Activated naive CD4-positive, alpha-beta T cell treated with Interleukin-2 at 50 U/mL for 16 hours (primary cell): ENCODE data around the gene KRT31.
"Not testable (repeated sequence)": the region's sequence is repeated elsewhere in the genome, so short reads cannot be mapped to it uniquely, and the experiment has no call there.

Source experiments
- DNase-seq: peaks from one replicate; pipeline ENCODE4 v3.0.0-alpha.2; 2020

Gene KRT31

GRCh38 chr17:41417127-41417526 is 19.7 kb upstream of the KRT31 start:
- no peak for DNase-seq

GRCh38 chr17:41416479-41416878 is 19.1 kb upstream of the KRT31 start:
- DNase-seq = no peak

- DNase-seq = no peak
Measured at GRCh38 chr17:41415833-41416335, 18.5 kb upstream of the KRT31 start.

GRCh38 chr17:41415411-41415810 is 18.0 kb upstream of the KRT31 start:
- DNase-seq = no peak

GRCh38 chr17:41413982-41414381 is 16.6 kb upstream of the KRT31 start:
- no peak for DNase-seq

- no peak for DNase-seq
Measured at GRCh38 chr17:41413353-41413957, 16.0 kb upstream of the KRT31 start.

- no peak for DNase-seq
Measured at GRCh38 chr17:41411072-41411840, 13.8 kb upstream of the KRT31 start.

- DNase-seq = no peak
Measured at GRCh38 chr17:41407226-41407625, 9.8 kb upstream of the KRT31 start.

- no peak for DNase-seq
Measured at GRCh38 chr17:41406205-41406604, 8.8 kb upstream of the KRT31 start.

GRCh38 chr17:41404024-41404671 is 6.7 kb upstream of the KRT31 start:
- peak; percentile 60 for DNase-seq

- no peak for DNase-seq
Measured at GRCh38 chr17:41403404-41404023, 6.1 kb upstream of the KRT31 start.

GRCh38 chr17:41402161-41402560 is 4.8 kb upstream of the KRT31 start:
- no peak for DNase-seq

GRCh38 chr17:41396340-41396739 is 1.1 kb downstream of the KRT31 start:
- DNase-seq = no peak

- DNase-seq = no peak
Measured at GRCh38 chr17:41395611-41396010, 1.8 kb downstream of the KRT31 start.

GRCh38 chr17:41395044-41395443 is 2.4 kb downstream of the KRT31 start:
- DNase-seq = not testable (repeated sequence)

- DNase-seq = no peak
Measured at GRCh38 chr17:41394254-41394996, 3.0 kb downstream of the KRT31 start.

- no peak for DNase-seq
Measured at GRCh38 chr17:41393826-41394225, 3.6 kb downstream of the KRT31 start.

- DNase-seq = no peak
Measured at GRCh38 chr17:41393294-41393693, 4.1 kb downstream of the KRT31 start.

GRCh38 chr17:41392278-41392677 is 5.1 kb downstream of the KRT31 start:
- DNase-seq = no peak

GRCh38 chr17:41391535-41391934 is 5.9 kb downstream of the KRT31 start:
- DNase-seq = no peak

- no peak for DNase-seq
Measured at GRCh38 chr17:41390411-41390938, 6.9 kb downstream of the KRT31 start.

- DNase-seq = no peak
Measured at GRCh38 chr17:41387670-41388069, 9.7 kb downstream of the KRT31 start.

GRCh38 chr17:41386227-41386626 is 11.2 kb downstream of the KRT31 start:
- no peak for DNase-seq
